ENCODE results near the gene MAGI2.

- TF ChIP-seq REST (IDR thresholded peaks at IDR 0.05; ENCODE audit: low read depth), result no peak
- TF ChIP-seq CEBPB (IDR thresholded peaks at IDR 0.05; ENCODE audit: low read depth), result no peak
- TF ChIP-seq ZNF274 (IDR thresholded peaks at IDR 0.05; ENCODE audit: low read depth, low read length), result no peak
- no peak for TF ChIP-seq CTCF (IDR thresholded peaks at IDR 0.05 in 2 of 3, conservative IDR thresholded peaks at IDR 0.05 in 1 of 3; ENCODE audit: borderline replicate concordance in 1 of 3, insufficient read depth in 1 of 3, low read depth in 2 of 3, low read length in 2 of 3)
- TF ChIP-seq TCF7L2 (IDR thresholded peaks at IDR 0.05; ENCODE audit: borderline replicate concordance, extremely low read depth, insufficient read depth, insufficient read length), result no peak
- TF ChIP-seq YY1 (IDR thresholded peaks at IDR 0.05; ENCODE audit: extremely low read depth, insufficient replicate concordance, low read depth, low read length), result no peak
- no peak for TF ChIP-seq RAD21 (IDR thresholded peaks at IDR 0.05; ENCODE audit: low read depth)
Measured at GRCh38 chr7:78712111-78712510, 741.4 kb downstream of the MAGI2 start.
